B cell (primary cell): Measurements from ENCODE around the gene ALG1. TPM values are rescaled to one million over a fixed set of nuclear protein-coding genes. Genes with fewer than 3 reads are reported as not detected.
"Not testable (repeated sequence)": the region's sequence is repeated elsewhere in the genome, so short reads cannot be mapped to it uniquely, and the experiment has no call there.

Experiments used
- ATAC-seq: fragments of 200-7000 bp; cut with Tn5 transposase; one replicate; pipeline ENCODE4 v1.10.0; 2021; ENCODE audit warnings: low read depth, mild to moderate bottlenecking, moderate number of reproducible peaks, moderate library complexity
- CTCF ChIA-PET: fragments of 350-600 bp; sonication (Branson Sonifier 250); formaldehyde crosslinking; loops from one replicate; lab custom pipeline; 2021; ENCODE audit warnings: antibody characterized with exemption, inconsistent platforms; lab: Charles Lee
- POLR2A ChIA-PET: fragments of 350-600 bp; sonication (Branson Sonifier 250); formaldehyde crosslinking; loops from one replicate; lab custom pipeline; 2021; ENCODE audit warnings: antibody characterized with exemption; lab: Charles Lee
- DNase-seq: peaks from one replicate; pipeline ENCODE4 v3.0.0; 2013
- H2AFZ ChIP-seq: 2 replicates; pipeline ENCODE4 v1.6.1; 2012; ENCODE audit warnings: mild to moderate bottlenecking, low read depth, low read length; ENCODE audit not compliant: insufficient read depth, poor library complexity, severe bottlenecking
- H3K27ac ChIP-seq, 2 donors: 1 replicate in 1 of 2; 2 replicates in 1 of 2; pipeline ENCODE4 v1.5.1; 2012 to 2013; ENCODE audit warnings: low read length in 2 of 2, mild to moderate bottlenecking in 2 of 2, moderate library complexity in 1 of 2
- H3K27me3 ChIP-seq, 4 experiments: fragments of 200-600 bp in 1 of 4; sonication (generic) in 1 of 4; replicated peaks in 1 of 4; 1 replicate in 2 of 4; 2 replicates in 2 of 4; pipeline versions ENCODE4 v1.6.1 to v1.7.0; 2013 to 2016; ENCODE audit warnings: low read length in 3 of 4, mild to moderate bottlenecking in 2 of 4, mixed read lengths in 1 of 4, moderate library complexity in 1 of 4; ENCODE audit not compliant: insufficient read depth in 4 of 4, control insufficient read depth in 3 of 4; ENCODE audit errors: control extremely low read depth in 1 of 4
- H3K36me3 ChIP-seq, 2 experiments: replicated peaks in 1 of 2; 1 replicate in 1 of 2; 2 replicates in 1 of 2; pipeline versions ENCODE4 v1.6.1 to v1.7.1; 2013; ENCODE audit warnings: low read length in 1 of 2; ENCODE audit not compliant: insufficient read depth in 2 of 2, control insufficient read depth in 1 of 2; ENCODE audit errors: control extremely low read depth in 1 of 2, extremely low read depth in 1 of 2
- H3K4me1 ChIP-seq, 2 donors: fragments of 200-600 bp in 1 of 2; sonication (generic) in 1 of 2; 1 replicate in 1 of 2; 2 replicates in 1 of 2; pipeline versions ENCODE4 v1.5.1 to v1.6.1; 2013 to 2017; ENCODE audit warnings: low read length in 2 of 2; ENCODE audit not compliant: control insufficient read depth in 2 of 2, insufficient read depth in 2 of 2
- H3K4me2 ChIP-seq: replicated peaks from 2 replicates; pipeline ENCODE3; 2012; ENCODE audit warnings: mild to moderate bottlenecking, low read depth, low read length; ENCODE audit not compliant: poor library complexity, severe bottlenecking
- H3K4me3 ChIP-seq, 5 experiments: fragments of 200-600 bp in 1 of 5; sonication (generic) in 1 of 5; 1 replicate in 3 of 5; 2 replicates in 2 of 5; pipeline versions ENCODE4 v1.5.1 to v1.7.0; 2011 to 2016; ENCODE audit warnings: low read length in 4 of 5, mild to moderate bottlenecking in 4 of 5, low read depth in 2 of 5, control low read depth in 1 of 5, moderate library complexity in 1 of 5; ENCODE audit not compliant: insufficient read depth in 1 of 5; ENCODE audit errors: control extremely low read depth in 1 of 5, extremely low read depth in 1 of 5
- H3K79me2 ChIP-seq: fragments of 200-600 bp; sonication (generic); one replicate; pipeline ENCODE4 v1.6.0; 2016; ENCODE audit warnings: low read length; ENCODE audit not compliant: control insufficient read depth, insufficient read depth
- H3K9ac ChIP-seq: fragments of 200-600 bp; sonication (generic); 2 replicates; pipeline ENCODE4 v1.6.1; 2017; ENCODE audit warnings: mild to moderate bottlenecking, low read length, moderate library complexity
- H3K9me3 ChIP-seq, 3 donors: one replicate each; pipeline versions ENCODE4 v1.6.1 to v1.7.1; 2013; ENCODE audit warnings: low read length in 2 of 3; ENCODE audit not compliant: control insufficient read depth in 2 of 3, insufficient read depth in 1 of 3; ENCODE audit errors: control extremely low read depth in 1 of 3
- H4K20me1 ChIP-seq: 2 replicates; pipeline ENCODE4 v1.6.0; 2012; ENCODE audit warnings: mild to moderate bottlenecking, low read length; ENCODE audit not compliant: insufficient read depth, control insufficient read depth, poor library complexity, severe bottlenecking
- H3K27ac Mint-ChIP-seq: one replicate; pipeline ENCODE4 v1.8.0; 2021; ENCODE audit warnings: mixed read lengths
- H3K27me3 Mint-ChIP-seq: one replicate; pipeline ENCODE4 v1.8.0; 2021; ENCODE audit warnings: mixed read lengths
- H3K4me1 Mint-ChIP-seq: one replicate; pipeline ENCODE4 v1.8.0; 2021; ENCODE audit warnings: mixed read lengths
- H3K4me3 Mint-ChIP-seq: one replicate; pipeline ENCODE4 v1.8.0; 2021; ENCODE audit warnings: mixed read lengths
- H3K9me3 Mint-ChIP-seq: one replicate; pipeline ENCODE4 v1.8.0; 2022; ENCODE audit warnings: mixed read lengths; ENCODE audit not compliant: insufficient read depth
- WGBS: methylation state at CpG from one replicate; pipeline ENCODE4 v1.1.5; 2013; ENCODE audit warnings: missing lambda C conversion rate; ENCODE audit not compliant: insufficient coverage; 5-methylcytosine and 5-hydroxymethylcytosine counted together
- intact Hi-C: fragments of 100-400 bp; cut with micrococcal nuclease; formaldehyde crosslinking; loops from one replicate; pipeline ENCODE4 v1.10.0; 2022
- polyA plus RNA-seq: library from polyadenylated mRNA; depleted of rRNA; stranded (reverse); fragments of >200 nt; gene quantifications from 2 replicates; pipeline ENCODE4 v1.2.3, GENCODE V29; 2012
- total RNA-seq, 2 donors: library from RNA; stranded (reverse); fragments of 120-200 nt in 1 of 2; gene quantifications; 1 replicate in 1 of 2; 2 replicates in 1 of 2; pipeline versions ENCODE4 v1.2.3 to v1.2.4, GENCODE V29; 2013 to 2022

Gene ALG1
- total and polyA plus RNA-seq, 2 donors (not counting 1 experiment from before 2014, with no cell fraction given), result 12.2 to 24.2 TPM

GRCh38 chr16:5117300-5118087 lies 45.9 kb downstream of the ALG1 start:
- H3K9me3 Mint-ChIP-seq, POLR2A ChIA-PET, H3K36me3 ChIP-seq, H3K9me3 ChIP-seq, H3K27ac Mint-ChIP-seq, H3K4me1 ChIP-seq, intact Hi-C loops, H2AFZ ChIP-seq, H3K27me3 ChIP-seq, H4K20me1 ChIP-seq, H3K9ac ChIP-seq, H3K4me2 ChIP-seq, H3K27ac ChIP-seq, H3K4me3 ChIP-seq, ATAC-seq, H3K79me2 ChIP-seq, CTCF ChIA-PET: not testable (repeated sequence)
- Mint-ChIP-seq H3K4me1 (peaks cover 11% of the 10 kb centered on the region), H3K4me3 (peak overlapping the region; percentile 24), H3K27me3 (peaks cover 36% of the 10 kb centered on the region)
- peak; percentile 17 for DNase-seq
- WGBS, result 5% methylated on average over 9 of the region's 20 CpGs

DNA sequence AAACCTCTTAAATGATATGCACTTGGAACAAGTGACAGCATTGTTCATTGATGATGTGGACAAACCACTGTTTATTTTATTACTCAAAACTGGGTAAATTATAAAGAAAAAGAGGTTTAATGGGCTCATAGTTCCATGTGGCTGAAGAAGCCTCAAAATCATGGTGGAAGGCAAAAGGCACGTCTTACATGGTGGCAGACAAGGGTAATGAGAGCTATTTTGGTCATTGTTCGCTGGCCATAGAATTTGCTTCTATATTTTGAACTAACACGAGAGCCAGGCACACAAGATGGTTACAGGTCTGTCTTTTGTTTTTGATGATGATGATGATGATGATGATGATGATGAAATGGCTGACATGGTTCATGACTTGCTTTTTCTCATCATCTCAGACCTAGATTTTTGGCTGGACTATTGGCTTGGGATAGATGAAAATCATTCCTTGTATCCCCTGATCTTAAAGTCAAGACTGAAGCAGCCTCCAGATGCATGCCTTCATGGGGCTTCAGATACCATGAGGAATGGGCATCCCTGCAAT lies 59.9 kb downstream of the ALG1 start:
- H3K4me3 ChIP-seq, H3K9me3 ChIP-seq, H3K4me1 Mint-ChIP-seq, H3K9ac ChIP-seq, H3K27ac ChIP-seq, H3K4me3 Mint-ChIP-seq, H3K27ac Mint-ChIP-seq, ATAC-seq, DNase-seq, H3K9me3 Mint-ChIP-seq, H4K20me1 ChIP-seq, H2AFZ ChIP-seq, POLR2A ChIA-PET, intact Hi-C loops, H3K4me1 ChIP-seq, CTCF ChIA-PET, H3K79me2 ChIP-seq, H3K36me3 ChIP-seq, H3K4me2 ChIP-seq, H3K27me3 ChIP-seq: not testable (repeated sequence)
- peaks cover 27% of the 10 kb centered on the region for H3K27me3 Mint-ChIP-seq
- WGBS, result no CpG with 5 or more reads among the region's 3 CpGs

DNA sequence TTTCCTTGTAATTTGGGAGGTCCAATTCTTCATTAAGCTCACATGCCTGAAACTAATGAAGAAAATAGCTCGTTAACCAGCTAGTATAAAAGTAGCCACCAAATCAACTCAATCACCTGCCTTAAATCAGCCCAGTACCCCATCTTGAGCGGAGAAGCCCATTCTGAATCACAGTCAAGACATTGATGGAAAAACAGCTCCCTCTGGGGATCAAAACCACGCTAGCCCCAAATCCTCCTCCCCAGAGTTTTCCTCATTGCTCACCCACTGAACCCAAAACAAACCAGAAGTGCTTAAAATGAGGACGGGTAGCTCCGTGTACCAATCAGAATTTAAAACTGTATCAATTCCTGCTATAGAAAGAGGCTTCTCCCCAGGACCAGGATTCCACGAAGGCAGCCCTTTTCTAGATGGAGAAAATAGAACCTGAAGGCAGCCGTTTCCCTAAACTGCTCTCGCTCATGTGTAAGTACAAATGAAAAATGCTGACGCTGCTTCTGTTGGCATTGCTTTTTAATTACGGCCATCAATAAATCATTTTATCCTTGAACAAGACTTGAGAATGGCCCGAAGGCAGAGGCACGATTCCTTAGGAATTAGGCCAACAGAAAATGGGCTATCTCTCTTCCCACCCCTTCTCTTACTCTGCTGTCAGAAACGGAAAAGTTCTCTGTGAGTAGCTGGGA lies 61.4 kb downstream of the ALG1 start:
- H3K27me3 ChIP-seq, H3K9ac ChIP-seq, intact Hi-C loops, ATAC-seq, CTCF ChIA-PET, H3K4me2 ChIP-seq, H3K9me3 Mint-ChIP-seq, DNase-seq, H3K4me3 Mint-ChIP-seq, H3K4me1 ChIP-seq, H2AFZ ChIP-seq, H3K27ac Mint-ChIP-seq, H3K4me3 ChIP-seq, H3K27ac ChIP-seq, POLR2A ChIA-PET, H3K36me3 ChIP-seq, H3K79me2 ChIP-seq, H4K20me1 ChIP-seq, H3K4me1 Mint-ChIP-seq, H3K9me3 ChIP-seq: not testable (repeated sequence)
- H3K27me3 Mint-ChIP-seq, result peaks cover 31% of the 10 kb centered on the region
- WGBS, result 54% methylated on average over 6 of the region's 13 CpGs
